AG09319 (cell line): ENCODE data around the gene IL10.

Experiments used
- DNase-seq: peaks from one replicate; pipeline ENCODE4 v3.0.0-alpha.2; 2010; ENCODE audit warnings: low read depth; ENCODE audit errors: extremely low read depth
- TF ChIP-seq, protein P1 (sequence below): IDR thresholded peaks from 2 replicates; pipeline ENCODE4 v1.5.1; 2011; ENCODE audit warnings: low read depth, mild to moderate bottlenecking, inconsistent platforms, low read length, moderate library complexity

Gene IL10

DNA sequence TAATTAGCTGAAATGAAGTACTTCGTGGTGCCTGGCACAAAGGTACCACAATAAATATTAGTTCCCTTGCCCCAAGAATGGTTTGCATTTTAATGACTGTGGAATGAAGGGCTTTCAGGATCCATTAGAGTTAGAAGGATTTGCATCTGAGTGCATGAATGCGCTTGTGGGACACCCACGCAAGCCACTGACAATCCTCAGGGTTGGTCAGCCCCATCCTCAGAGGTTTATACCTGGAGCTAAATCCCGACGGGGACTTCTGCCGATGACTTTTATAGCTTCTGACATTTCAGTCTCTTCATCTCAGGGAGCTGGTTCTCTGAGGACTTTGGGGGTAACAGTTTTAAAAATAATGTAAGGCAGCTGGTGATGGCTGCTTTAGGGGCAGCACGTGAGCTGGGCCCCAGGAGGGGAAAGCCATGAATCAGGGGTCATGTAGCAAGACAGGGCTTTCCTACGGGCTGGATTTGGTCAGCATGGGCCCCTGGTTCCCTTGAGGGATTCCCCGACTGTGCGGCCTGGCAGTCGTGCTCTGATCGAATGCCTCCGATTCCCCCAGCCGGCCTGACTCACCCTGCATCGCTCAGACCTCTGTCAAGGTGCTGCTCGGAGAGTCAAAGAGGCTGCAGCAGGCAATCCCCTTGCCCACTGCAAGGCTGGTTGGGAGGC is 20.8 kb upstream of the IL10 start:
- TF ChIP-seq, protein P1, sequence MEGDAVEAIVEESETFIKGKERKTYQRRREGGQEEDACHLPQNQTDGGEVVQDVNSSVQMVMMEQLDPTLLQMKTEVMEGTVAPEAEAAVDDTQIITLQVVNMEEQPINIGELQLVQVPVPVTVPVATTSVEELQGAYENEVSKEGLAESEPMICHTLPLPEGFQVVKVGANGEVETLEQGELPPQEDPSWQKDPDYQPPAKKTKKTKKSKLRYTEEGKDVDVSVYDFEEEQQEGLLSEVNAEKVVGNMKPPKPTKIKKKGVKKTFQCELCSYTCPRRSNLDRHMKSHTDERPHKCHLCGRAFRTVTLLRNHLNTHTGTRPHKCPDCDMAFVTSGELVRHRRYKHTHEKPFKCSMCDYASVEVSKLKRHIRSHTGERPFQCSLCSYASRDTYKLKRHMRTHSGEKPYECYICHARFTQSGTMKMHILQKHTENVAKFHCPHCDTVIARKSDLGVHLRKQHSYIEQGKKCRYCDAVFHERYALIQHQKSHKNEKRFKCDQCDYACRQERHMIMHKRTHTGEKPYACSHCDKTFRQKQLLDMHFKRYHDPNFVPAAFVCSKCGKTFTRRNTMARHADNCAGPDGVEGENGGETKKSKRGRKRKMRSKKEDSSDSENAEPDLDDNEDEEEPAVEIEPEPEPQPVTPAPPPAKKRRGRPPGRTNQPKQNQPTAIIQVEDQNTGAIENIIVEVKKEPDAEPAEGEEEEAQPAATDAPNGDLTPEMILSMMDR = no peak
- no peak for DNase-seq

DNA sequence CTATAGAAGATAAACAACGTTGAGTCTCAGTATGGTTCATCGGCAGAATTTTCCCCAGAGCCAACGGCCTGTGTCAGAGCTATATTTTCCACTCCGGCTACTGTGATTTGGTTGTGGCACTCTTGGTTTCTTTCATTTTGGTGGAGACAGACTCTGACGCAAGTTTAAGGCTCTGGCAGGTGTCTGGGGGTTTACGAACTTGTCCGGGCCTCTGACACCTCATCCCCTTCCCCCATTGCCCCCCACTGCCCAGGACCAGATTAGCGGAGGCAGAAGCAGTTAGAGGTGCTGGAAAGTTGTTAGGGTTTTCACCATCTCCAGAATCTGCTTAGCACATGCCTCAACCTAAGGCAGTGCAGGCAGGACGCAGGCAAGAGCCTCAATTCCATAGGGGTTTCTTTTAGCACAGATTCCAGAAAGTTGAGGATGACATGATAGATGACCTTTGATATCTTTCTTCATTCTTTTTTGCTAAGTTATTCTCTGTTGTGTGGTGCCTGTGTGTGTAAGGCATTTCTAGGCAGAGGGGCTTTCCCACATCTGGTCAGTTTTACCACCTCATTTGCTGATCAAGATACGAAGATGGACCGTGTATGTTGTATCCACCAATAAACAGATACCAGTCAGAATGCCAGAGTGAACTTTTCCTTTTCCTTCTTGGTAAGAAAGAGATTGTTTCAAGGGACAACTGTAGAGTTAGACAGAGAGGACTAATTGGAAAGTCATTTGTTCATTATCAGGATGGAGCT is 18.4 kb upstream of the IL10 start:
- TF ChIP-seq, protein P1 = no peak
- no peak for DNase-seq

DNA sequence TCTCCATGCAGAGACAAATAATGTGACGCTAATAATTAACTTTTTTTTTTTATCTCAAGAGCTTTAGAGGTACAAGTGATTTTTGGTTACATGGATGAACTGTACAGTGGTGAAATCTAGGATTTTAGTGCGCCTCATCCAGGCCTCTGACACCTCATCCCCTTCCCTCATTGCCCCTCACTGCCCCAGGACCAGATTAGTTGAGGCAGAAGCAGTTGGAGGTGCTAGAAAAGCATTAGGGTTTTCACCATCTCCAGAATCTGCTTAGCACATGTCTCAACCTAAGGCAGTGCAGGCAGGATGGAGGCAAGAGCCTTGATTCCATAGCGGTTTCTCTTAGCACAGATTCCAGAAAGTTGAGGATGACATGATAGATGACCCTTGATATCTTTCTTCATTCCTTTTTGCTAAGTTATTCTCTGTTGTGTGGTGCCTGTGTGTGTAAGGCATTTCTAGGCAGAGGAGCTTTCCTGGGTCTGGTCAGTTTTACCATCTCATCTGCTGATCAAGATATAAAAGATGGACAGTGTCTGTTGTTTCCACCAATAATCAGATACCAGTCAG is 16.3 kb upstream of the IL10 start:
- DNase-seq = no peak
- TF ChIP-seq, protein P1 = no peak

DNA sequence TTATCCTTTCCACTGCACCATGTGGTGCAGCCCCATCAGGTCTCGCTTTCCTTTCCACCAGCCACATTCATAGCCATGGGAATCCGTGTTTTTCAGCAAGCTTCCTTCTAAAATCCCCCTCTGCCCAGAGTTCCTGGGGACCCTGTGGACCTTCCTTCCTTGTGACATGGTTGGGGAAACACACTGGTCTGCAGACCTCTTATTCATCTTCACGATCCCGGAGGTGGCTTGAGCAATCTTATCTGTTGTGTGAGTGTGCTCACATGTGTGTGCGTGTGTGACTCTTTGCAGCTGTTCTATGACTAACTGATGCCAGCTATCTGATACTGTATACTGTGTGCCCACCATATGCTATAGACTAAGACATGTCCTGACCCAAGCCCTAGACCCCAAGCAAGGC is 15.6 kb upstream of the IL10 start:
- TF ChIP-seq, protein P1 = no peak
- no peak for DNase-seq

DNA sequence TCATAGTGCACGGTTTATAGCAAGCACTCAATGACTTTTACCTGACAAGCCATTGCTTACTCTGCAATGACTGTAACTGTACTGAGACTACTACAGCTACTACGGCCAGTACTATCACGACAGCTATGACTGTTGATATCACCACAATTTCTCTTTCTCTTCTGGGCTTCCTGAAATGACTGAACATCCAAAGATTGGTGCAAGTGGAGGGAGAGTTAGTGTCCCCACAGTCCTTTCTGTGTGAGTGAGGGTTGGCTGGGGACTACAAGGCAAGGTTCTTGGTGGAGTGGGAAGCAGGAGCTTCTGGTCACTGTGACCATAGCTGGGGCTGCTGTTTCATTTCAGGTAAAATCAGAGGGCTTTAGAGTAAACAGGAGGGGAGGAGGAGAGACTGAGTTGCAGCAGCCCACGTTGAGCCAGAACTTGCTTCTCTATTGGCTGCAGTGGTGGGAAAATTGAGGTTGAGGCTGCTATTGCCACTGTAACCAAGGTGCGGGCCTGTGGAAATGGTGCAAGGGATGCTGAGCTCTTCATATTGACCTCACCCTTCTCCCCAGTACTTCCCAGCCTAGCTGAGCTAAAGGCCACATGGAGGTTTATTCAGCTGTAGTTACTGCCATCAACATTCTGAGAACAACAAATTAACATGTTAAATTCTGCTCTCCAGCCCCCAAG is 14.1 kb upstream of the IL10 start:
- no peak for DNase-seq
- TF ChIP-seq, protein P1 = no peak

DNA sequence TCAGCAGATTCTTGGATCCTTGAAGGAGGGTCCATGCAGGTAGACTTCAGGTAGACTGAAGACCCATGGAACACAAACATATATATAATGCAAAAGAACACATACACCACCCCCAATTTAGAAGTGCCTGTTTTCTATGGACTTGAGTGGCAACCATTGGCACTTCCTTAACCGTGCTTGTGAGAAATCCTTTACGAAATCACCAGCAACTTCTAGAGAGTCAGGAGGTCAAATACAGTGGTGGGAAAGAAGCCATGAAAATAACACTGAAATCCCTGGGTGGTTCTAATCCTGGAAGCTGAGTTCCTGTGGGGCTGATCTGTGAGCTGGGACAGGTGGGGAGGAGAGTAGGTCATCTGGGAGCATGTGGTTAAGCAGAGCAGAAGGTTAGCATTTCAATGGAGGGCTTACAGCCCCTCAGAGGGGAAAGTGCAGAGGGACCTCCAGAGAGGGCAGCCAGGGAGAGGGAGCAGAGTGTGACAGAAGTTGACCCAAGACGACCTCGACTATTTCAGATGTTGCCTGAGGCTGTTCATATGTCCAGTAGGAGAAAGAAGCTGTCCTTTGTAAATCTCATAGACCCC is 13.0 kb upstream of the IL10 start:
- TF ChIP-seq, protein P1 = no peak
- DNase-seq = no peak
